K562 (cell line): ENCODE data around the gene FOXR1. TPM values are rescaled to one million over a fixed set of nuclear protein-coding genes. Genes with fewer than 3 reads are reported as not detected.

Source experiments
- CBX3 ChIP-seq, 2 experiments: IDR thresholded peaks; 1 replicate in 1 of 2; 2 replicates in 1 of 2; pipeline ENCODE4 v1.6.1; 2012; ENCODE audit warnings: inconsistent platforms in 2 of 2, low read length in 2 of 2, borderline replicate concordance in 1 of 2, control low read depth in 1 of 2
- CREB5 ChIP-seq: fragments of 250-450 bp; sonication (Bioruptor Pico); IDR thresholded peaks from 2 replicates; pipeline ENCODE4 v1.5.0; 2020; ENCODE audit warnings: mild to moderate bottlenecking
- FOXP4 ChIP-seq: sonication (generic); formaldehyde crosslinking; IDR thresholded peaks from 2 replicates; pipeline ENCODE4 v1.8.0; 2022; ENCODE audit warnings: mild to moderate bottlenecking, missing genetic modification reagents, borderline replicate concordance
- JUND ChIP-seq, 2 experiments: IDR thresholded peaks; 2 replicates in 1 of 2; 3 replicates in 1 of 2; pipeline ENCODE4 v1.6.1; 2011; ENCODE audit warnings: borderline replicate concordance in 2 of 2, low read depth in 2 of 2, low read length in 2 of 2, improper control_type of control experiment in 1 of 2, missing biosample characterization in 1 of 2, missing genetic modification characterization in 1 of 2, missing genetic modification reagents in 1 of 2
- NCOA4 ChIP-seq: fragments of 450-650 bp; IDR thresholded peaks from 2 replicates; pipeline ENCODE4 v1.6.1; 2018; ENCODE audit warnings: mild to moderate bottlenecking; ENCODE audit not compliant: partially characterized antibody
- PHF8 ChIP-seq: fragments of 200-600 bp; sonication (generic); IDR thresholded peaks from 2 replicates; pipeline ENCODE4 v1.6.1; 2012; ENCODE audit warnings: mixed run types, mild to moderate bottlenecking, inconsistent platforms, low read length, moderate library complexity, borderline replicate concordance
- RBM34 ChIP-seq: fragments of 200-400 bp; formaldehyde crosslinking; IDR thresholded peaks from 2 replicates; pipeline ENCODE4 v1.6.1; 2018; ENCODE audit warnings: low read length, borderline replicate concordance; ENCODE audit not compliant: insufficient read depth
- RERE ChIP-seq: sonication (generic); formaldehyde crosslinking; IDR thresholded peaks from 2 replicates; pipeline ENCODE4 v1.8.0; 2023; ENCODE audit warnings: missing genetic modification reagents, mild to moderate bottlenecking, borderline replicate concordance
- STAT5A ChIP-seq: IDR thresholded peaks from 2 replicates; pipeline ENCODE4 v1.6.1; 2012; ENCODE audit warnings: low read length, inconsistent platforms, borderline replicate concordance
- ZNF445 ChIP-seq: fragments of 250-450 bp; sonication (Bioruptor Pico); IDR thresholded peaks from 2 replicates; pipeline ENCODE4 v1.4.0; 2020; ENCODE audit warnings: low read depth, mild to moderate bottlenecking, moderate library complexity
- ZNF699 ChIP-seq: fragments of 250-450 bp; sonication (Bioruptor Pico); IDR thresholded peaks from 2 replicates; pipeline ENCODE4 v1.8.0; 2021; ENCODE audit warnings: mild to moderate bottlenecking, moderate library complexity; ENCODE audit not compliant: insufficient replicate concordance
- ZNF740 ChIP-seq, 3 experiments: fragments of 200-800 bp in 1 of 3; sonication (Bioruptor generic) in 1 of 3; sonication (generic) in 1 of 3; formaldehyde crosslinking in 1 of 3; IDR thresholded peaks; 2 replicates each; pipeline versions ENCODE4 v1.6.1 to v1.8.0; 2016 to 2022; ENCODE audit warnings: mild to moderate bottlenecking in 2 of 3, missing compliant biosample characterization in 2 of 3, missing genetic modification characterization in 2 of 3, missing genetic modification reagents in 1 of 3
- polyA plus RNA-seq, 8 experiments: library from polyadenylated mRNA; depleted of rRNA in 4 of 8; stranded (reverse) in 5 of 8; unstranded in 3 of 8; fragments of >200 nt; fragmentation: Nextera tagmentation in 2 of 8; fragmentation: Illumina TruSeq in 1 of 8; extraction: Ambion mirVana in 2 of 8; extraction: Trizol in 1 of 8; gene quantifications; 2 replicates each; pipeline versions ENCODE4 v1.2.1 to v1.2.3, GENCODE V29; 2011 to 2014; ENCODE audit warnings: inconsistent platforms in 1 of 8, missing spikeins in 1 of 8
- total RNA-seq, 7 experiments: library from RNA; depleted of rRNA in 6 of 7; stranded (reverse); fragments of >200 nt in 6 of 7; fragmentation: Illumina TruSeq in 2 of 7; extraction: Trizol in 2 of 7; gene quantifications; 2 replicates each; pipeline versions ENCODE4 v1.2.1 to v1.2.3, GENCODE V29; 2011 to 2021; ENCODE audit warnings: low replicate concordance in 1 of 7

FOXR1 gene
- total and polyA plus RNA-seq, 9 of the 15 experiments (the other 6 are each of a cell fraction or from before 2014, with no cell fraction given) = not detected

- TF ChIP-seq ZNF740 (CRISPR knock-in tag; IDR thresholded peaks at IDR 0.05) = no peak
- TF ChIP-seq ZNF740 (tag; IDR thresholded peaks at IDR 0.05) = no peak
- no peak for TF ChIP-seq STAT5A
- TF ChIP-seq CREB5 (CRISPR knock-in tag) = no peak
- TF ChIP-seq ZNF445 (CRISPR knock-in tag) = no peak
- peak in 1 of 2 experiments; percentile 67; a peak in 1 of 3 replicates for TF ChIP-seq CBX3 (IDR thresholded peaks at IDR 0.05; ENCODE audit: borderline replicate concordance in 1 of 2, low read length in 2 of 2)
- TF ChIP-seq NCOA4 = no peak
- peak; percentile 47; the same call in 1 of the 2 replicates for TF ChIP-seq JUND (IDR thresholded peaks at IDR 0.05; ENCODE audit: borderline replicate concordance, low read depth, low read length)
- TF ChIP-seq JUND (tag; IDR thresholded peaks at IDR 0.05; ENCODE audit: borderline replicate concordance, low read depth, low read length) = peak; percentile 58; the same call in 1 of the 3 replicates
- TF ChIP-seq FOXP4 (CRISPR knock-in tag) = no peak
- peak; percentile 66; the same call in 1 of the 2 replicates for TF ChIP-seq PHF8
- TF ChIP-seq ZNF699 (CRISPR knock-in tag) = no peak
- no peak for TF ChIP-seq RBM34
- TF ChIP-seq RERE (CRISPR knock-in tag) = no peak
Observed at GRCh38 chr11:118980191-118980881, 8.8 kb downstream of the FOXR1 start (continued).
